Neutrophil (primary cell): ENCODE measurements around the gene RCC2.

Experiments
- H3K27ac ChIP-seq: fragments of 200-600 bp; sonication (generic); 2 replicates; pipeline ENCODE4 v1.5.1; 2016; ENCODE audit warnings: mild to moderate bottlenecking, moderate library complexity
- H3K27me3 ChIP-seq: fragments of 200-600 bp; sonication (generic); 2 replicates; pipeline ENCODE4 v1.6.0; 2016; ENCODE audit warnings: mild to moderate bottlenecking
- H3K36me3 ChIP-seq: fragments of 200-600 bp; sonication (generic); 2 replicates; pipeline ENCODE4 v1.5.1; 2017
- H3K4me1 ChIP-seq, 2 experiments: fragments of 200-600 bp in 1 of 2; sonication (generic) in 1 of 2; 1 replicate in 1 of 2; 2 replicates in 1 of 2; pipeline versions ENCODE4 v1.5.1 to v1.6.1; 2013 to 2016; ENCODE audit warnings: low read depth in 1 of 2, low read length in 1 of 2, mild to moderate bottlenecking in 1 of 2, moderate library complexity in 1 of 2; ENCODE audit not compliant: control insufficient read depth in 1 of 2, insufficient read depth in 1 of 2
- H3K4me3 ChIP-seq, 2 experiments: fragments of 200-600 bp in 1 of 2; sonication (generic) in 1 of 2; 1 replicate in 1 of 2; 2 replicates in 1 of 2; pipeline ENCODE4 v1.5.1; 2013 to 2016; ENCODE audit warnings: low read depth in 1 of 2, low read length in 1 of 2, mild to moderate bottlenecking in 1 of 2, moderate library complexity in 1 of 2
- H3K9me3 ChIP-seq: fragments of 200-600 bp; sonication (generic); 2 replicates; pipeline ENCODE4 v1.5.1; 2016
- CTCF ChIP-seq: fragments of 200-600 bp; sonication (generic); IDR thresholded peaks from 2 replicates; pipeline ENCODE4 v1.5.1; 2016; ENCODE audit warnings: antibody characterized with exemption

RCC2 gene

DNA sequence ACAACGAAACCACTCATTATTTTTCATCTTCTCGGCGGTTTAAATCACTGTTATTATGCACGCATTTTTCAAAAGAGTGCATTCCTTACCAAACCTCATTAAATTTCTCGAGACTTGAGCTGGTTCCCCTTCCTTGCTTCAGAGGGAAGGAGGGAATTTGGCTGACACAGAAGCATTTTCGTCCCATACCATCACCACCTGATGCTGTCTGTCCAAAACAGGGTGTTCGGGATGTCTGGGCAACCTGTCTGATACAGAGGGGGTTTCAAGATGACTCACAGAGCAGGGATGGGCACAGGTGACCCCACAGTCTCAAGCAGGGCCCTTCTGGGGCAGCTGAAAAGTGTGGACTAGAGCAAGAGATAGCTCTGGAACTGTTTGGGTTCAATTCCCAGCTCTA, 12.3 kb upstream of the RCC2 start:
- no peaks in the 10 kb centered on the region for H3K27me3 ChIP-seq
- no peak overlapping the region for H3K4me3 ChIP-seq
- H3K27ac ChIP-seq = no peak overlapping the region
- no peak for TF ChIP-seq CTCF
- H3K4me1 ChIP-seq = no peaks in the 10 kb centered on the region
- no peaks in the 10 kb centered on the region for H3K9me3 ChIP-seq
- H3K36me3 ChIP-seq = no peaks in the 10 kb centered on the region

DNA sequence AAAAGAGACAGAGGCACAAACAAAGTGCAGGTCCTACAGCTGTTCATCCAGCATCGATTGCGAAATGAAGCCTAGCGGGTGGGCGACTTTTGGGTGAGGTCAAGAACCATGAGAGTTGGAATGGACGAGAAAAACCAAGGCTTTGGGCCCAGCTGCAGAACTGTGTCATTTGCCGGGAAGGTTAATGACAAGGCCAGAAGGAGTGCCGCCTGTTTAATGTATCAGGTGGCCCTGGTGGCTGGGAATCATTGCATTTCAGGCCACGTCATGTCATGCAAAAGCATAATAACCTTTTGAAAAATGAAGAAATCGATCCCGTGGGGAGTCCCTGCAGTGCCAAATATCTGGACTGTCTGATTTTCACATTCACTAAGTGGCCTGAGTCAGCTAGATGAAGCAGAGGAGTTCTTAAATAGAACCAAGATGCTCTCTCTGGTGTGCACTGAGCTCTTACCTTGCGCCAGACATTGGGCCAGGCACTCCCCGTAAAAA, 8.1 kb upstream of the RCC2 start:
- Histone ChIP-seq H3K27ac (no peak overlapping the region), H3K9me3 (no peaks in the 10 kb centered on the region), H3K4me1 (no peaks in the 10 kb centered on the region), H3K36me3 (no peaks in the 10 kb centered on the region), H3K27me3 (no peaks in the 10 kb centered on the region), H3K4me3 (no peak overlapping the region)
- TF ChIP-seq CTCF = no peak

DNA sequence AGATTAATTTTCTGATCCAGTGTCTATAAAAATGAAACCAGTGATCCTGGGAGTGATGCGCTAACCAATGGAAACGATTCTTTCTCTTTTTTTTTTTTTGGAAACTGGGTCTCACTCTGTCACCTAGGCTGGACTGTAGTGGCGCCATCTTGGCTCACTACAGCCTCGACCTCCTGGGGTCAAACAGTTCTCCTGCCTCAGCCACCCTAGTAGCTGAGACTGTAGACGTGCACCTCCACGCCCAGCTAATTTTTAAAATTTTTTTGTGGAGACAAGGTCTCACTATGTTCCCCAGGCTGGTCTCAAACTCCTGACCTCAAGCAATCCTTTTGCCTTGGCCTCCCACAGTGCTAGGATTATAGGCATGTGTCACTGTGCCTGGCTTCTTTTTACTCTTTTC, 3.4 kb upstream of the RCC2 start:
- no peaks in the 10 kb centered on the region for H3K27me3 ChIP-seq
- peaks cover 29 to 33% of the 10 kb centered on the region in 2 experiments for H3K4me1 ChIP-seq
- no peaks in the 10 kb centered on the region for H3K9me3 ChIP-seq
- no peak overlapping the region for H3K4me3 ChIP-seq
- no peaks in the 10 kb centered on the region for H3K36me3 ChIP-seq
- no peak overlapping the region for H3K27ac ChIP-seq
- TF ChIP-seq CTCF = no peak

GRCh38 chr1:17441993-17442357, 2.5 kb upstream of the RCC2 start:
- no peak for TF ChIP-seq CTCF
- H3K27ac ChIP-seq = no peak overlapping the region
- peaks cover 34 to 37% of the 10 kb centered on the region in 2 experiments for H3K4me1 ChIP-seq
- no peaks in the 10 kb centered on the region for H3K36me3 ChIP-seq
- no peak overlapping the region for H3K4me3 ChIP-seq
- H3K27me3 ChIP-seq = no peaks in the 10 kb centered on the region
- H3K9me3 ChIP-seq = no peaks in the 10 kb centered on the region

DNA sequence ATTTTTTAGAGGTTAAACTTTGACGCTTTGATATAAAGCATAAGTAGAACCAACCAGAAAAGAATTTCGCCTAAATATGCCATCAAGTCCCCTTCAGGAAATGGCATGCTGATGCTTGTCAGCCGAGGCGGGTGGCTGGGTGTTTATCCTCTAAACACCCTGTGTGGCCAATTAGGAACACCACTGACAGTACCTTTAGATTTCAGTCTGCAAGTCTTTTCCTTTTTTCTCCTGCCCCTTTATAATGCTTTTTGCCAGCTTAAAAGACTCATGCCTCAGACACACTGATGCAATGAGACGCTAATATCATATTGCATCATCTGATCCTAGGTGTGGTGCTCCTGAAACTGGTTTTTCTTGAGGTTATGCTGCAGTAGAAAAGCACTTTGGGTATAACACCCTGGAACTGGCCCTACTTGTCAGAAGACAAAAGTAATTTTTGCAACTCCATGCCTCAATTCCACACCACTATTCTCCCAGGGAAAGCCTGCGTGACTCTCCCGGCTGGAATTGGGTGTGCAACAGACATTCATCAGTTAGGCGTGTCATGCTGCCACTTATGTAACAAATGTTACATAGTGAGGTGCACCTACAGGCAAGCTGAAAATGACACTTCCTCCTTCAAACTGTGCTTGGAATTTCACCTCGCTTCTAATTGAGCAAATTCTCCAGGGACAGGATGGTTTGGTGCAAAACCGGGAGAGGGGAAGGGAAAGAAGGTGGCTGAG, 2.0 kb upstream of the RCC2 start:
- H3K4me1 ChIP-seq = peaks cover 37 to 41% of the 10 kb centered on the region in 2 experiments
- H3K36me3 ChIP-seq = no peaks in the 10 kb centered on the region
- no peaks in the 10 kb centered on the region for H3K27me3 ChIP-seq
- H3K27ac ChIP-seq = no peak overlapping the region
- no peaks in the 10 kb centered on the region for H3K9me3 ChIP-seq
- no peak for TF ChIP-seq CTCF
- no peak overlapping the region for H3K4me3 ChIP-seq
